H1 (cell line): ENCODE measurements around the gene MRPL17. TPM values are rescaled to one million over a fixed set of nuclear protein-coding genes. Genes with fewer than 3 reads are reported as not detected.

Experiments
- CTCF ChIA-PET: fragments of 300-600 bp; sonication (Branson Sonifier 250); formaldehyde crosslinking; loops from one replicate; lab custom pipeline; 2021; ENCODE audit not compliant: partially characterized antibody; lab: Charles Lee
- POLR2A ChIA-PET: fragments of 300-600 bp; sonication (Branson Sonifier 250); formaldehyde crosslinking; loops from one replicate; lab custom pipeline; 2021; ENCODE audit warnings: inconsistent platforms; ENCODE audit not compliant: partially characterized antibody; lab: Charles Lee
- DNase-seq, 2 experiments: peaks; one replicate each; pipeline versions ENCODE4 v3.0.0 to v3.0.0-alpha.2; 2010 to 2022; ENCODE audit warnings: low spot score in 2 of 2, low read depth in 1 of 2, mixed read lengths in 1 of 2
- FAIRE-seq: peaks from 2 replicates; lab custom pipeline; 2011; peaks lifted over from hg19 to GRCh38; lab: Jason Lieb, UNC
- H2AFZ ChIP-seq: 2 replicates; pipeline ENCODE4 v1.8.1; 2012; ENCODE audit warnings: low read length, inconsistent platforms
- H2AK5ac ChIP-seq: 2 replicates; pipeline ENCODE4 v1.6.1; 2013; ENCODE audit warnings: low read depth, low read length
- H2BK120ac ChIP-seq: replicated peaks from 2 replicates; pipeline ENCODE3; 2013; ENCODE audit warnings: low read depth, low read length, inconsistent platforms
- H2BK12ac ChIP-seq: 2 replicates; pipeline ENCODE4 v1.6.1; 2013; ENCODE audit warnings: low read depth, low read length
- H2BK15ac ChIP-seq: 2 replicates; pipeline ENCODE4 v1.6.1; 2013; ENCODE audit warnings: low read length
- H2BK20ac ChIP-seq: 2 replicates; pipeline ENCODE4 v1.6.1; 2013; ENCODE audit warnings: low read length
- H2BK5ac ChIP-seq: 2 replicates; pipeline ENCODE4 v1.6.1; 2013; ENCODE audit warnings: low read depth, low read length
- H3K14ac ChIP-seq: 2 replicates; pipeline ENCODE4 v1.6.1; 2013; ENCODE audit warnings: inconsistent platforms; ENCODE audit not compliant: insufficient read length
- H3K18ac ChIP-seq: 2 replicates; pipeline ENCODE4 v1.6.1; 2013; ENCODE audit warnings: low read length; ENCODE audit errors: extremely low read depth
- H3K23ac ChIP-seq: 2 replicates; pipeline ENCODE4 v1.6.1; 2013; ENCODE audit warnings: inconsistent platforms; ENCODE audit not compliant: insufficient read length
- H3K23me2 ChIP-seq: 2 replicates; pipeline ENCODE4 v1.6.1; 2013; ENCODE audit warnings: low read depth, low read length
- H3K27ac ChIP-seq: 2 replicates; pipeline ENCODE4 v1.6.1; 2011; ENCODE audit warnings: low read depth, low read length, inconsistent platforms
- H3K27me3 ChIP-seq, 4 experiments: replicated peaks in 1 of 4; 1 replicate in 1 of 4; 2 replicates in 3 of 4; pipeline versions ENCODE4 v1.6.1 to v1.8.1; 2011 to 2013; ENCODE audit warnings: low read length in 3 of 4, mild to moderate bottlenecking in 3 of 4, inconsistent platforms in 2 of 4, mixed read lengths in 2 of 4, moderate library complexity in 1 of 4; ENCODE audit not compliant: control insufficient read depth in 3 of 4, insufficient read depth in 3 of 4; ENCODE audit errors: extremely low read depth in 1 of 4
- H3K36me3 ChIP-seq, 4 experiments: 2 replicates each; pipeline versions ENCODE4 v1.6.1 to v1.8.1; 2011 to 2013; ENCODE audit warnings: mild to moderate bottlenecking in 4 of 4, low read length in 3 of 4, moderate library complexity in 2 of 4, control low read depth in 1 of 4, inconsistent platforms in 1 of 4; ENCODE audit not compliant: insufficient read depth in 4 of 4, control insufficient read depth in 2 of 4
- H3K4ac ChIP-seq: replicated peaks from 2 replicates; pipeline ENCODE3; 2013; ENCODE audit warnings: low read length, low read depth, mixed read lengths, inconsistent platforms; ENCODE audit not compliant: insufficient read length
- H3K4me1 ChIP-seq, 4 experiments: replicated peaks in 1 of 4; 1 replicate in 1 of 4; 2 replicates in 3 of 4; pipeline versions ENCODE4 v1.6.1 to v1.8.1; 2011 to 2013; ENCODE audit warnings: low read length in 3 of 4, inconsistent platforms in 2 of 4, mixed read lengths in 1 of 4; ENCODE audit not compliant: insufficient read depth in 4 of 4, control insufficient read depth in 3 of 4
- H3K4me2 ChIP-seq, 2 experiments: 2 replicates each; pipeline versions ENCODE4 v1.6.1 to v1.8.1; 2011 to 2013; ENCODE audit warnings: low read depth in 2 of 2, low read length in 2 of 2, control low read depth in 1 of 2, inconsistent platforms in 1 of 2, mild to moderate bottlenecking in 1 of 2; ENCODE audit not compliant: insufficient read depth in 1 of 2
- H3K4me3 ChIP-seq, 4 experiments: fragments of 200-600, 300-600 bp in 1 of 4; sonication (generic), shearing (Covaris generic), sonication (Bioruptor Twin) in 1 of 4; 2 replicates each; pipeline versions ENCODE4 v1.5.1 to v1.8.1; 2011 to 2016; ENCODE audit warnings: low read length in 4 of 4, low read depth in 3 of 4, control low read depth in 2 of 4, inconsistent platforms in 2 of 4, mild to moderate bottlenecking in 2 of 4, mixed read lengths in 1 of 4, moderate library complexity in 1 of 4; ENCODE audit not compliant: insufficient read depth in 2 of 4; ENCODE audit errors: extremely low read depth in 1 of 4
- H3K56ac ChIP-seq: replicated peaks from 2 replicates; pipeline ENCODE3; 2013; ENCODE audit warnings: low read depth, mild to moderate bottlenecking, mixed read lengths, low read length, inconsistent platforms; ENCODE audit not compliant: insufficient read length
- H3K79me1 ChIP-seq: 2 replicates; pipeline ENCODE4 v1.6.1; 2013; ENCODE audit warnings: low read depth, low read length, control low read depth
- H3K79me2 ChIP-seq, 2 experiments: 2 replicates each; pipeline versions ENCODE4 v1.6.1 to v1.8.1; 2012 to 2013; ENCODE audit warnings: low read length in 2 of 2, mild to moderate bottlenecking in 2 of 2, inconsistent platforms in 1 of 2; ENCODE audit not compliant: insufficient read depth in 2 of 2, control insufficient read depth in 1 of 2
- H3K9ac ChIP-seq, 4 experiments: replicated peaks in 1 of 4; 1 replicate in 1 of 4; 2 replicates in 3 of 4; pipeline versions ENCODE4 v1.6.1 to v1.8.1; 2011 to 2013; ENCODE audit warnings: low read depth in 3 of 4, low read length in 3 of 4, control low read depth in 2 of 4, mild to moderate bottlenecking in 2 of 4, moderate library complexity in 2 of 4, inconsistent platforms in 1 of 4; ENCODE audit errors: extremely low read depth in 1 of 4
- H3K9me3 ChIP-seq, 2 experiments: 2 replicates each; pipeline versions ENCODE4 v1.6.1 to v1.8.1; 2012 to 2013; ENCODE audit warnings: mild to moderate bottlenecking in 2 of 2, moderate library complexity in 2 of 2, control low read depth in 1 of 2, inconsistent platforms in 1 of 2, low read depth in 1 of 2, low read length in 1 of 2, mixed read lengths in 1 of 2; ENCODE audit not compliant: insufficient read depth in 2 of 2
- H4K20me1 ChIP-seq, 2 experiments: replicated peaks in 1 of 2; 2 replicates each; pipeline versions ENCODE3 to v1.8.1; 2011 to 2013; ENCODE audit warnings: inconsistent platforms in 2 of 2, low read length in 2 of 2, mild to moderate bottlenecking in 1 of 2; ENCODE audit not compliant: insufficient read depth in 2 of 2, control insufficient read depth in 1 of 2
- H4K5ac ChIP-seq: 2 replicates; pipeline ENCODE4 v1.6.1; 2013; ENCODE audit warnings: low read length, low read depth, mixed read lengths, inconsistent platforms; ENCODE audit not compliant: insufficient read length
- H4K8ac ChIP-seq: 2 replicates; pipeline ENCODE4 v1.8.0; 2013; ENCODE audit warnings: mild to moderate bottlenecking, moderate library complexity, low read length, inconsistent platforms; ENCODE audit not compliant: insufficient read depth; ENCODE audit errors: extremely low read depth
- H4K91ac ChIP-seq: replicated peaks from 2 replicates; pipeline ENCODE3; 2013; ENCODE audit warnings: low read length, mixed read lengths, inconsistent platforms; ENCODE audit not compliant: insufficient read length
- EGR1 ChIP-seq: IDR thresholded peaks from 2 replicates; pipeline ENCODE4 v1.6.1; 2011; ENCODE audit warnings: low read depth, low read length, borderline replicate concordance
- HDAC2 ChIP-seq, 2 experiments: fragments of 300-600 bp in 1 of 2; sonication (generic) in 1 of 2; IDR thresholded peaks; 2 replicates each; pipeline ENCODE4 v1.6.1; 2011 to 2012; ENCODE audit warnings: low read depth in 2 of 2, low read length in 2 of 2, mild to moderate bottlenecking in 2 of 2, moderate library complexity in 2 of 2, borderline replicate concordance in 1 of 2, inconsistent platforms in 1 of 2
- NANOG ChIP-seq: IDR thresholded peaks from 2 replicates; pipeline ENCODE4 v1.6.1; 2011; ENCODE audit warnings: low read length, low read depth, mild to moderate bottlenecking, inconsistent platforms; ENCODE audit not compliant: insufficient read depth, poor library complexity, severe bottlenecking
- SIX5 ChIP-seq: IDR thresholded peaks from 2 replicates; pipeline ENCODE4 v1.6.1; 2011; ENCODE audit warnings: mild to moderate bottlenecking, low read depth, low read length
- TBP ChIP-seq: IDR thresholded peaks from 2 replicates; pipeline ENCODE4 v1.6.1; 2011; ENCODE audit warnings: low read depth, low read length, improper control_type of control experiment
- WGBS, 2 experiments: shearing (Covaris generic) in 1 of 2; methylation state at CpG; one replicate each; pipeline versions ENCODE4 v1.1.6 to v1.1.7; 2013 to 2015; ENCODE audit warnings: low lambda C conversion rate in 2 of 2, mixed read lengths in 2 of 2, inconsistent platforms in 1 of 2, low coverage in 1 of 2, missing lambda C conversion rate in 1 of 2; ENCODE audit not compliant: insufficient replicate concordance in 2 of 2, insufficient coverage in 1 of 2, insufficient read length in 1 of 2; ENCODE audit errors: extremely low coverage in 1 of 2, missing lambda C conversion rate in 1 of 2; 5-methylcytosine and 5-hydroxymethylcytosine counted together
- polyA plus RNA-seq, 7 experiments: library from polyadenylated mRNA; depleted of rRNA in 3 of 7; stranded (reverse) in 5 of 7; unstranded in 2 of 7; fragments of >200 nt in 5 of 7; fragments of 200-250 nt in 2 of 7; gene quantifications; 1 replicate in 5 of 7; 2 replicates in 1 of 7; 4 replicates in 1 of 7; pipeline versions ENCODE4 v1.2.1 to v1.2.3, GENCODE V29; 2011 to 2013; ENCODE audit warnings: missing spikeins in 2 of 7, mixed read lengths in 2 of 7
- total RNA-seq: library from RNA; stranded (reverse); fragmentation: NEBNext Ultra II Directional; extraction: Animal tissue kit (Norgen Biotek cat#: 25700); gene quantifications from 2 replicates; pipeline ENCODE4 v1.2.1, GENCODE V29; 2021

Gene MRPL17
- total and polyA plus RNA-seq, 2 of the 8 experiments (the other 6 are each of a cell fraction or from before 2014, with no cell fraction given), result 55.7 to 70.5 TPM

DNA sequence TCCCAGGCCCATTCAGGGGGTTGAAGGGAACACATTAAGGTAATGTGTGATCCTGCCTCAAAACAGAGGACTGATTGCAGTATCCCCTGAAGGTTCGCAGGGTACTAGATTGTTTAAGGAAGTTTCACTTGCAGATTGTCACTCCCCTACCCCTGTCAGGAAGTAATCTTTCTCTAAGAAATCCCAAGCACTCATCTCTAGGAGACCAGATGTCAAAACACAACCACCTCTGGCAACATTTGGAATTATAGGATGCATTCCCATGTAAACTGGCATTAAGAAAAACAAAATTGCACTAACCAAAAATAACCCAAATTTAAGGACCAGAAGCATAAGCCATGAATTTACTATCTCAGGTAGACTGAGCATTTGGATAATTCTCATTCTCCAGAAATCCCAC lies 1.6 kb downstream of the MRPL17 start:
- Histone ChIP-seq H3K4ac (no peak overlapping the region), H3K23ac (no peak overlapping the region), H3K14ac (no peak overlapping the region), H3K27me3 (no peaks in the 10 kb centered on the region; a peak in 1 of 7 replicates), H4K91ac (no peak overlapping the region), H2BK5ac (no peak overlapping the region), H2AFZ (no peak overlapping the region), H3K4me2 (peak overlapping the region; percentile 76 to 95; a peak in 2 of 4 replicates), H3K27ac (no peak overlapping the region), H4K20me1 (peaks cover 0 to 8% of the 10 kb centered on the region in 2 experiments), H3K9ac (no peak overlapping the region), H2AK5ac (no peak overlapping the region), H3K36me3 (peaks cover 9 to 21% (median 14%) of the 10 kb centered on the region in 4 experiments; a peak in 7 of 8 replicates), H3K23me2 (peaks cover 6% of the 10 kb centered on the region; the same call in 1 of the 2 replicates), H3K9me3 (no peaks in the 10 kb centered on the region), H2BK12ac (no peak overlapping the region), H3K18ac (no peak overlapping the region), H3K56ac (no peak overlapping the region), H3K4me3 (peak overlapping the region in 2 of 4 experiments; percentile 90 to 98; a peak in 2 of 8 replicates), H3K79me1 (no peaks in the 10 kb centered on the region), H4K5ac (no peak overlapping the region), H4K8ac (no peak overlapping the region), H2BK15ac (no peak overlapping the region), H3K4me1 (peaks cover 2 to 6% (median 5%) of the 10 kb centered on the region in 4 experiments; a peak in 4 of 7 replicates), H3K79me2 (peaks cover 0 to 21% of the 10 kb centered on the region in 2 experiments; a peak in 3 of 4 replicates), H2BK120ac (no peak overlapping the region), H2BK20ac (no peak overlapping the region)
- TF ChIP-seq SIX5 (no peak), EGR1 (no peak), HDAC2 (IDR thresholded peaks at IDR 0.05; ENCODE audit: borderline replicate concordance in 1 of 2, low read depth in 2 of 2, low read length in 2 of 2) (no peak), NANOG (no peak), TBP (no peak)
- no peak for FAIRE-seq
- WGBS, 2 experiments, result 92% methylated on average over 1 of the region's 1 CpG; no CpG with 5 or more reads in 1 of the 2 experiments
- no peak for DNase-seq
- ChIA-PET POLR2A (interaction anchor here (1.0 to 4.0 kb wide), 8 partner anchors 10 to 206 kb away, joined by 3 to 32 read pairs (median 5); partner anchors contain the start of gene TAF10), CTCF (interaction anchor here (1.2 to 5.3 kb wide), 7 partner anchors 14 to 151 kb away, joined by 3 to 22 read pairs (median 4); no protein-coding TSS in a partner anchor)
